Osteocyte (in vitro differentiated cells): ENCODE data around the gene PWP2. TPM values are rescaled to one million over a fixed set of nuclear protein-coding genes. Genes with fewer than 3 reads are reported as not detected.

Experiments used
- DNase-seq: peaks from one replicate; pipeline ENCODE4 v3.0.0; 2021; ENCODE audit warnings: mixed read lengths; ENCODE audit not compliant: unreplicated experiment; ENCODE audit errors: extremely low spot score
- H3K27ac Mint-ChIP-seq: one replicate; pipeline ENCODE4 v1.8.0; 2021; ENCODE audit warnings: mild to moderate bottlenecking, mixed read lengths; ENCODE audit not compliant: unreplicated experiment
- H3K27me3 Mint-ChIP-seq: one replicate; pipeline ENCODE4 v1.8.0; 2021; ENCODE audit warnings: mixed read lengths; ENCODE audit not compliant: unreplicated experiment
- H3K36me3 Mint-ChIP-seq: one replicate; pipeline ENCODE4 v1.8.0; 2021; ENCODE audit warnings: mixed read lengths; ENCODE audit not compliant: unreplicated experiment
- H3K4me1 Mint-ChIP-seq: one replicate; pipeline ENCODE4 v1.8.0; 2021; ENCODE audit warnings: mixed read lengths; ENCODE audit not compliant: unreplicated experiment
- H3K4me3 Mint-ChIP-seq: one replicate; pipeline ENCODE4 v1.8.0; 2021; ENCODE audit warnings: mild to moderate bottlenecking, moderate library complexity, mixed read lengths; ENCODE audit not compliant: unreplicated experiment
- H3K9me3 Mint-ChIP-seq: one replicate; pipeline ENCODE4 v1.8.0; 2021; ENCODE audit warnings: mixed read lengths; ENCODE audit not compliant: unreplicated experiment
- CTCF ChIP-seq: fragments of 200-600 bp; sonication (generic); IDR thresholded peaks from 2 replicates; pipeline ENCODE4 v1.5.0; 2021; ENCODE audit warnings: antibody characterized with exemption, mild to moderate bottlenecking, moderate library complexity
- total RNA-seq: library from RNA; stranded (reverse); gene quantifications from 2 replicates; pipeline ENCODE4 v1.2.1, GENCODE V29; 2021

The PWP2 gene
- total RNA-seq, 1 donor from 2014 or later: 0.75 TPM

GRCh38 chr21:44062380-44062779, 44.8 kb upstream of the PWP2 start:
- Mint-ChIP-seq H3K4me3 (no peak overlapping the region), H3K4me1 (peaks cover 11% of the 10 kb centered on the region), H3K27ac (no peak overlapping the region), H3K36me3 (peaks cover 45% of the 10 kb centered on the region), H3K27me3 (no peaks in the 10 kb centered on the region), H3K9me3 (no peaks in the 10 kb centered on the region)
- DNase-seq: no peak
- no peak for TF ChIP-seq CTCF

GRCh38 chr21:44063151-44063912, 43.9 kb upstream of the PWP2 start:
- no peak for TF ChIP-seq CTCF
- no peak overlapping the region for H3K27ac Mint-ChIP-seq
- DNase-seq: no peak
- H3K4me1 Mint-ChIP-seq: peaks cover 6% of the 10 kb centered on the region
- no peaks in the 10 kb centered on the region for H3K27me3 Mint-ChIP-seq
- H3K9me3 Mint-ChIP-seq: no peaks in the 10 kb centered on the region
- peaks cover 41% of the 10 kb centered on the region for H3K36me3 Mint-ChIP-seq
- no peak overlapping the region for H3K4me3 Mint-ChIP-seq

GRCh38 chr21:44064852-44065403, 42.3 kb upstream of the PWP2 start:
- Mint-ChIP-seq H3K27ac (no peak overlapping the region), H3K9me3 (no peaks in the 10 kb centered on the region), H3K27me3 (no peaks in the 10 kb centered on the region), H3K4me3 (no peak overlapping the region), H3K36me3 (peaks cover 31% of the 10 kb centered on the region), H3K4me1 (peaks cover 4% of the 10 kb centered on the region)
- no peak for TF ChIP-seq CTCF
- DNase-seq: no peak

- no peak for DNase-seq
- no peak overlapping the region for H3K4me3 Mint-ChIP-seq
- H3K36me3 Mint-ChIP-seq: peaks cover 31% of the 10 kb centered on the region
- H3K9me3 Mint-ChIP-seq: no peaks in the 10 kb centered on the region
- no peak for TF ChIP-seq CTCF
- no peaks in the 10 kb centered on the region for H3K27me3 Mint-ChIP-seq
- H3K27ac Mint-ChIP-seq: no peak overlapping the region
- H3K4me1 Mint-ChIP-seq: peaks cover 4% of the 10 kb centered on the region
Observed at GRCh38 chr21:44065428-44065827, 41.8 kb upstream of the PWP2 start.

GRCh38 chr21:44066116-44066515, 41.1 kb upstream of the PWP2 start:
- H3K27ac Mint-ChIP-seq: no peak overlapping the region

More at GRCh38 chr21:44066116-44066515, 41.1 kb upstream of the PWP2 start:
- Mint-ChIP-seq H3K36me3 (peaks cover 31% of the 10 kb centered on the region), H3K4me3 (no peak overlapping the region), H3K27me3 (no peaks in the 10 kb centered on the region), H3K4me1 (peaks cover 4% of the 10 kb centered on the region), H3K9me3 (no peaks in the 10 kb centered on the region)
- TF ChIP-seq CTCF: no peak
- no peak for DNase-seq
